Stomach (tissue), 4 donors: ENCODE measurements around the gene SLC18A2.

Source experiments
- POLR2A ChIP-seq, 4 donors: fragments of 450-650 bp; IDR thresholded peaks; one replicate each; pipeline ENCODE4 v1.6.1; 2016; ENCODE audit warnings: antibody characterized with exemption in 4 of 4, control low read depth in 2 of 4, mild to moderate bottlenecking in 1 of 4, moderate library complexity in 1 of 4
- TF ChIP-seq, protein P1 (sequence below), 7 experiments: fragments of 450-650 bp in 4 of 7; fragments of 200-600 bp in 3 of 7; sonication (generic) in 3 of 7; IDR thresholded peaks; one replicate each; pipeline ENCODE4 v1.5.1; 2016 to 2019; ENCODE audit warnings: antibody characterized with exemption in 7 of 7, control low read depth in 2 of 7, mild to moderate bottlenecking in 1 of 7

DNA sequence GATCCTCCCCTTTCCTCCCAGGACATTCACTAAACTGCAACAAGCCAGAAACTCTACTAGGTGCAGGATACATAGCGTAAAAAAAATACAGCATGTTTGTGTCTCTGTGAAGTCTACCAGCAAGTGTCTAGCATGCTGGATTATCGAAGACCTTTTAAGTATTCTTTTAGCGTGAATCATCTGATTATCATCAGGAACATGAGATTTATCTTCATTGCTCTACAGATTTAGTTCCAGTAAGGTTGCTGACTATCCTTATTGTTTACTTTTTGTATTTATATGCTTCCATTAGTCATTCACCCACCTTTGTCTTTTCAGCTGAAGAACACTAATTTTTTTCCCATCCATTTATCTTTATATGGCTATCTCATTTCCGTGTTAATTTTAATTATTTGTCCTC is 71.5 kb downstream of the SLC18A2 start:
- TF ChIP-seq, protein P1, sequence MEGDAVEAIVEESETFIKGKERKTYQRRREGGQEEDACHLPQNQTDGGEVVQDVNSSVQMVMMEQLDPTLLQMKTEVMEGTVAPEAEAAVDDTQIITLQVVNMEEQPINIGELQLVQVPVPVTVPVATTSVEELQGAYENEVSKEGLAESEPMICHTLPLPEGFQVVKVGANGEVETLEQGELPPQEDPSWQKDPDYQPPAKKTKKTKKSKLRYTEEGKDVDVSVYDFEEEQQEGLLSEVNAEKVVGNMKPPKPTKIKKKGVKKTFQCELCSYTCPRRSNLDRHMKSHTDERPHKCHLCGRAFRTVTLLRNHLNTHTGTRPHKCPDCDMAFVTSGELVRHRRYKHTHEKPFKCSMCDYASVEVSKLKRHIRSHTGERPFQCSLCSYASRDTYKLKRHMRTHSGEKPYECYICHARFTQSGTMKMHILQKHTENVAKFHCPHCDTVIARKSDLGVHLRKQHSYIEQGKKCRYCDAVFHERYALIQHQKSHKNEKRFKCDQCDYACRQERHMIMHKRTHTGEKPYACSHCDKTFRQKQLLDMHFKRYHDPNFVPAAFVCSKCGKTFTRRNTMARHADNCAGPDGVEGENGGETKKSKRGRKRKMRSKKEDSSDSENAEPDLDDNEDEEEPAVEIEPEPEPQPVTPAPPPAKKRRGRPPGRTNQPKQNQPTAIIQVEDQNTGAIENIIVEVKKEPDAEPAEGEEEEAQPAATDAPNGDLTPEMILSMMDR (IDR thresholded peaks at IDR 0.05) = no peak
- TF ChIP-seq POLR2A (IDR thresholded peaks at IDR 0.05) = no peak
